Esophagus muscularis mucosa (tissue), 4 donors: ENCODE data around the gene GNAI1. TPM values are rescaled to one million over a fixed set of nuclear protein-coding genes. Genes with fewer than 3 reads are reported as not detected.
A peak's percentile ranks its signal among the peaks of the same experiment; 100 is the strongest.

Source experiments
- DNase-seq: peaks from one replicate; pipeline ENCODE4 v3.0.0-alpha.2; 2017; ENCODE audit errors: extremely low spot score
- H3K27ac ChIP-seq, 4 donors: fragments of 200-600 bp; sonication (generic); replicated peaks in 1 of 4; 1 replicate in 3 of 4; 2 replicates in 1 of 4; pipeline ENCODE4 v1.5.1; 2016 to 2019; ENCODE audit warnings: mild to moderate bottlenecking in 1 of 4
- H3K27me3 ChIP-seq, 4 donors: fragments of 200-600 bp; sonication (generic); one replicate each; pipeline versions ENCODE4 v1.5.1 to v1.6.0; 2016 to 2019
- H3K36me3 ChIP-seq, 4 donors: fragments of 200-600 bp; sonication (generic); one replicate each; pipeline ENCODE4 v1.5.1; 2016 to 2019
- H3K4me1 ChIP-seq, 4 donors: fragments of 200-600 bp; sonication (generic); one replicate each; pipeline ENCODE4 v1.5.1; 2016 to 2019
- H3K4me3 ChIP-seq, 4 donors: fragments of 200-600 bp; sonication (generic); 1 replicate in 2 of 4; 2 replicates in 2 of 4; pipeline ENCODE4 v1.5.1; 2016 to 2019; ENCODE audit warnings: mild to moderate bottlenecking in 4 of 4, moderate library complexity in 1 of 4
- H3K9me3 ChIP-seq, 4 donors: fragments of 200-600 bp; sonication (generic); 1 replicate in 3 of 4; 2 replicates in 1 of 4; pipeline ENCODE4 v1.5.1; 2016 to 2019
- CTCF ChIP-seq, 3 experiments: fragments of 200-600 bp in 2 of 3; fragments of 450-650 bp in 1 of 3; sonication (generic) in 2 of 3; IDR thresholded peaks; one replicate each; pipeline ENCODE4 v1.5.1; 2017 to 2019; ENCODE audit warnings: antibody characterized with exemption in 3 of 3, mild to moderate bottlenecking in 2 of 3, moderate library complexity in 1 of 3
- EP300 ChIP-seq: sonication (generic); formaldehyde crosslinking; IDR thresholded peaks from one replicate; pipeline ENCODE4 v1.6.1; 2017; ENCODE audit warnings: antibody characterized with exemption
- POLR2A ChIP-seq: fragments of 450-650 bp; IDR thresholded peaks from one replicate; pipeline ENCODE4 v1.6.1; 2017; ENCODE audit warnings: antibody characterized with exemption, moderate library complexity, mild to moderate bottlenecking, low read depth
- POLR2AphosphoS5 ChIP-seq, 2 donors: sonication (generic); formaldehyde crosslinking; IDR thresholded peaks; one replicate each; pipeline ENCODE4 v1.6.1; 2017; ENCODE audit warnings: antibody characterized with exemption in 2 of 2
- WGBS: methylation state at CpG from one replicate; pipeline ENCODE4 v1.1.5; 2018; 5-methylcytosine and 5-hydroxymethylcytosine counted together
- intact Hi-C: fragments of 100-400 bp; cut with DNase I; formaldehyde crosslinking; loops from one replicate; pipeline ENCODE4 v1.15.1; 2023
- total RNA-seq, 4 donors: library from RNA; depleted of rRNA; stranded (reverse); fragments of >200 nt; gene quantifications; one replicate each; pipeline versions ENCODE4 v1.1.0 to v1.2.1, GENCODE V29; 2016

GNAI1 gene
- total RNA-seq, 4 donors from 2014 or later: 61.0 to 141 (median 75.5) TPM

- TF ChIP-seq POLR2AphosphoS5 (IDR thresholded peaks at IDR 0.05): no peak
- no peak for TF ChIP-seq CTCF (IDR thresholded peaks at IDR 0.05)
- no peak for TF ChIP-seq POLR2A
- TF ChIP-seq EP300: no peak
- Histone ChIP-seq H3K4me3 (no peak overlapping the region), H3K27ac (no peak overlapping the region), H3K36me3 (no peaks in the 10 kb centered on the region), H3K4me1 (peaks cover 0 to 4% (median 0%) of the 10 kb centered on the region in 4 donors), H3K9me3 (no peaks in the 10 kb centered on the region), H3K27me3 (no peaks in the 10 kb centered on the region)
- DNase-seq: no peak
- intact Hi-C loops: no loop called here
- 99% methylated on average over 4 of the region's 4 CpGs for WGBS
Measured at GRCh38 chr7:80240265-80241025, 105.8 kb downstream of the GNAI1 start.

GRCh38 chr7:80241671-80242070 lies 107.0 kb downstream of the GNAI1 start:
- WGBS: 96% methylated on average over 1 of the region's 1 CpG
- H3K9me3 ChIP-seq: no peaks in the 10 kb centered on the region
- TF ChIP-seq EP300: no peak
- TF ChIP-seq CTCF (IDR thresholded peaks at IDR 0.05): no peak
- H3K27me3 ChIP-seq: no peaks in the 10 kb centered on the region
- H3K27ac ChIP-seq: no peak overlapping the region
- no peaks in the 10 kb centered on the region for H3K36me3 ChIP-seq
- H3K4me1 ChIP-seq: peaks cover 0 to 4% (median 0%) of the 10 kb centered on the region in 4 donors
- no peak for DNase-seq
- intact Hi-C loops: no loop called here
- H3K4me3 ChIP-seq: no peak overlapping the region

GRCh38 chr7:80243425-80243824 lies 108.8 kb downstream of the GNAI1 start:
- Histone ChIP-seq H3K27ac (no peak overlapping the region), H3K27me3 (no peaks in the 10 kb centered on the region), H3K36me3 (no peaks in the 10 kb centered on the region), H3K4me3 (no peak overlapping the region), H3K4me1 (peaks cover 0 to 4% (median 0%) of the 10 kb centered on the region in 4 donors), H3K9me3 (no peaks in the 10 kb centered on the region)
- intact Hi-C loops: no loop called here
- no peak for DNase-seq
- 83% methylated on average over 4 of the region's 4 CpGs for WGBS
- TF ChIP-seq CTCF (IDR thresholded peaks at IDR 0.05) (no peak), EP300 (no peak), POLR2AphosphoS5 (IDR thresholded peaks at IDR 0.05) (no peak), POLR2A (no peak)

- Histone ChIP-seq H3K9me3 (no peaks in the 10 kb centered on the region), H3K4me3 (no peak overlapping the region), H3K27ac (peak overlapping the region in 1 of 4 donors; percentile 11), H3K27me3 (no peaks in the 10 kb centered on the region), H3K36me3 (no peaks in the 10 kb centered on the region), H3K4me1 (peaks cover 0 to 4% (median 0%) of the 10 kb centered on the region in 4 donors)
- WGBS: 60% methylated on average over 4 of the region's 4 CpGs
- intact Hi-C loops: no loop called here
- no peak for DNase-seq
- TF ChIP-seq POLR2A (no peak), POLR2AphosphoS5 (IDR thresholded peaks at IDR 0.05) (no peak), EP300 (no peak), CTCF (IDR thresholded peaks at IDR 0.05) (no peak)
Measured at GRCh38 chr7:80244206-80244916, 109.7 kb downstream of the GNAI1 start.
